ENCODE results near the gene SEPTIN8.
A peak's percentile ranks its signal among the peaks of the same experiment; 100 is the strongest.

The SEPTIN8 gene

DNA sequence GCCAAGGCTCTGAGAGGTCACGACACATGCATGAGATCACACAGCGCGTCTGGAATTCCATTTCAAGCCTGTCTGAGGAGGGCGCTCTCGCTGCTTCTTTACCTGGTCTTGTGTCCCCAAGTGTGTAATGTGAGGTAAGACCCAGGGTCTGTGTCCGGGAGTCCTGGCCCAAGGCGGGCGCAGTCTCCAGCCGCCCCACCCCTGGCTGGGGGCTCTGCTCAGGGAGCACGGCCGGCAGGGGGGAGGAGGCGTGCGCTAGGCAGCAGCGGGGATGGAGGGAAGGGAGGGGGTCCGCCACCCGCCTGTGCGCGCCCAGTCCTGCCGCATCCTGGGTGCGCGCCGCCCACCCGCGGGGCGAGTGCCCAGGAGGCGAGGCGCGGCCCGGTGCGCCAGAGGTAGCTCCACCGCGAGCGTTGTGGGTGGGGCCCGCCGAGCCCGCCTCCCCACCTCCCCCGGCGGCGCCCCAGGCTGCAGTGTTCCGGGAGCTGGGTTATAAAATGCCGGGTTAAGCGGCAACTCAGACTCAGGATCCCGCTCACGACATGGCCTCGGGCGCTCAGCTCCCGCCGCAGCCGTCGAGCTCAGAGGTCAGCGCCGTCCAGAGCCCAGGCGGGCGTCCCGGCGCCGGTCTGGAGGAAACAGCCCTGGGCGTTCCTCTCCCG, 30.0 kb downstream of the SEPTIN8 start, which contains the start of gene CCNI2:
CCNI2 (plus strand) TSS at position 473 of the 662 bp plus-strand sequence; CDS start at position 543, 70 bp downstream.
- no peak for DNase-seq

DNA sequence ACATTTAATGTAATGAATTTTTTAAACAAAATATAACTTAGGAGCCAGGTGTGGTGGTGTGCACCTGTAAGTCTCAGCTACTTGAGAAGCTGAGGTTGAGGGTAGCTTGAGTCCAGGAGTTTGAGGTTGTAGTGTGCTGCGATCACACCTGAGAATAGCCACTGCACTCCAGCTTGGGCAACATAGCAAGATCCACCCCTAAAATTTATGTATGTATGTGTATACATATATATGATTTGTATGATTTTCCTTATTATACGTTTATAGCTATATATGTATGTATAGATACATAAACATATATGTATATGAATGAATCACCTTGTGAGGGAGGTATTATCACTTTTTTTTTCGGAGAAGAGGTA, 30.5 kb downstream of the SEPTIN8 start:
- no peak for DNase-seq

DNA sequence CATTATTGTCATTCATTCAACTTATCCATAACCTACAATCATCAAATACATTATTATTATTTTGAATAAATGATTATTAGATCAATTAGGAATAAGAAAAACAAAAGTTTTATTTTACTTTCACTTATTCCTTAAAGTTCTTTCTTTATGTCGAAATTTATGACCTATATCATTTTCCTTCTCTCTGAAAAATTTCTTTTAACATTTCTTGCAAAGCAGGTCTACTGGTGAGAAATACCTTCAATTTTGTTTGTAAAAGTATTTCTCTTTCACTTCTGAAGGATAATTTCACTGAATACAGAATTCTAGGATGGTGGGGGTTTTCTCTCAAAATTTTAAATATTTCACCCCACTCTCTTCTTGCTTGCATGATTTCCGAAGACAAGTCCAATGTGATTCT, 32.4 kb downstream of the SEPTIN8 start:
- DNase-seq, result no peak

DNA sequence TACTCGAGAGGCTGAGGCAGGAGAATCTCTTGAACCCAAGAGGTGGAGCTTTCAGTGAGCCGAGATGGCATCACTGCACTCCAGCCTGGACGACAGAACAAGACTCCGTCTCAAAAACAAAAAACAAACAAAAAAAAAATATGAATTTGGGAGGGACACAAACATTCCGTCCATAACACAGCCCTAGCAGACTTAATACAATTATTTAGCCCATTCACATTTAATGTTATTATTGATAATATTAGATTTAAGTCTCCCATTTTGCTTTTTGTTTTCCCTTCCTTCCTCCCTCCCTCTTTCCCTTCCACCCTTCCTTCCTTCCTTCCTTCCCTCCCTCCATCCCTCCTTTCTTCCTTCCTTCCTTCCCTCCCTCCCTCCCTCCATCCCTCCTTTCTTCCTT, 34.4 kb downstream of the SEPTIN8 start:
- DNase-seq, result no peak

DNA sequence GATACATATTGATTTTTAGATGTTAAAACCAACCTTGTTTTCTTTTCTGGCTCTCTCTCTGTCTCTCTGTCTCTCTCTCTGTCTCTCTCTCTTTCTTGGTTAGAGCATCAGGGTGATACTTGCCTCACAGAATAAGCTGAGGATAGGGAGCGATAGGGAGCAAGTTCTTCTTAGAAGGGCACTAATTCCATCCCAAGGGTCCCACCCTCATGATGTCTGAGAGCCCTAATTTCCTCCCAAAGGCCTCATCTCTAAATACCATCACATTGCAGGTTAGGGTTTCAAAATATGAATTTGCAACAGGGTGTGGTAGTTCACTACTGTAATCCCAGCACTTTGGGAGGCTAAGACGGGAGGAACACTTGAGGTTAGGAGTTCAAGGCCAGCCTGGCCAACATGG, 34.9 kb downstream of the SEPTIN8 start:
- no peak for DNase-seq

DNA sequence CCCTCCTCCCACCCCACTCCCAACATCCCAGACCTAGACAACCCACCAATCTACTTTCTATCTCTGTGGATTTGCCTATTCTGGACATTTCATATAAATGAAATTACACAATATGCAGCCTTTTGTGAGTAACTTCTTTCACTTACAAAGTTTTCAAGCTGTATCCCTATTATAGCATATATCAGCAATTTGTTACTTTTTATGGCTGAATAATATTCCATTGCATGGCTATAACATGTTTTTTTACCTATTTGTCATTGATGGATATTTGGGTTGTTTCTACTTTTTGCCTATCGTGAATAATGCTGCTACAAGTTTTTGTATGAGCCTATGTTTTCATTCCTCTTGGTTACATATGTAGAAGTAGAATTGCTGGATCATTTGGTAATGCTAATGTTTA, 37.8 kb downstream of the SEPTIN8 start:
- DNase-seq, result no peak

DNA sequence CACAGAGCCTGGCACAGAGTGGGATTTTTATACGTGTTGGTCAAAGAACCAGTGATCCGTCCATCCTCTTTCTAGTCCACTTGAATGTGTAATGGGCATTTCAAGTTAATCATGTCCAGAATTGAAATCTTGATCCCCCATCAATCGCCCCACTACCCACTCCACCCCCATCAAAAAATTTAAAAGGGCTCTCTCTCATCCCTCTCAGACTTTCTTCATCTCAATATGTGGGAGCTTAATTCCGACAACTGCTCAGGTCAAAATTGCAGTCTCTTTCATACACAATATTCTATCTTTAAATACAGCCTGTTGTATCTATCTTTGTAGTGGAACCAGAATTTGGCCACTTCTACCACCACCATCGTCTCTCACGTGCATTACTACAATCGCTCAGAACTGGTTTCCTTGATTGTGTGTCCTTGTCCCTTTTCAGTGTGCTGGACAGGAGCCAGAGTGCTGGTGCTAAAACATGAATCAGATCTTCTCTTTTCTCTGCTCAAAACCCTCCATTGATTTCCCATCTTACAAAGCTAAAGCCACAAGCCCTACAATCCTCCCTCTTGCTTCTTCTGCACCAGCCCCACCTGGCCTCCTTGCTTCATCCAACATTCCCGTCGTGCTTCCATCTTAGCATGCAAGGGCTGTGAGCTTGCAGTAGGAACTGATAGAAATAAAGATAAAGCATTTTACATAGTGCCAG, 38.9 kb downstream of the SEPTIN8 start:
- DNase-seq, result no peak

DNA sequence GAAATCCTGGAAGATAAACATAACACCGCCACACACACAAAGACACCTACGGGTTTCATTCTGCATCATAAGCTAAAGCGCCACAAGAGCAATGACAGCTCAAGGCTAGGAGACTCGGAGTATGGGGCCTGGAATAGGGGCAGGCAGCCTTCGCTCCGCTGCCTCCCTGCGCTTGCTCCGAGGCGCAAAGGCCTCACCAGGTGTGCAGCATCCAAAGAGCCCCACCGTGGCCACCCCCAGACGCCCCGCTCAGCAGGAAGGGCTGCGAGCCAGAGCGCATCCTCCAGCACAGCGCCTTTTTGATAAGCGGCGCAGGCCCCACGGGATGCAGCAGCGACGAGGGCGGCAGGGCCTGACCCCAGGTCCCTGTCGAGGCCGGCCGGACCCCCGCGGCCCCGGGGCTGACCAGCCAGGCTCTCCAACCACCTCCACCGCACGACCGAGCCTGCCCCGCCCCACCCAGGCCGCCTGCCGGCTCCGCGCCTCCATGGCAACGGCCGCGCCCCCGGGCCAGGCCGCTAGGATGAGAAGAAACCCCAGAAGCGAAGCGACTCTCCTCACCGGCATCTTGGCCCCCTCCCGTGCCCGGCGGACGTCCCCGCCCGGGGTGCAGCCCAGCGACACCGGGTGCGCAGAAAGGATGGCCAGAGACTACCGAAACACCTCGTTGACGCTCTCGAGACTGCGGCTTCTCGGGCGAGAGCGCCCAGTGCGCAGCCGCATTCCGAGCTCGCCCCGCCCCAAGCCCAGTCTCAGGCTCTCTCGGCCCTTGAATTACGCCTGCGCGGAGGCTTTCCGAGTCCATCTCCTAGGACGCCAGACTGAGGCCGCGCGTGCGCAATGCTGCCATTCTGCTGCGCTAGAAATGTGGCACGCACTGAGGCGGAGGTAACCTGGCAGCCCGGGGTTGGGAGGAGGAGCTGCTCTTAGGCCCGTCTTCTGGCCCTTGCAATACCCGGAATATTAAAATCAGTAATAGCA, 39.9 kb downstream of the SEPTIN8 start, which contains the start of gene KIF3A:
KIF3A (minus strand) TSS at position 694 of the 981 bp plus-strand sequence; CDS start at position 567, 127 bp downstream.
- peak; percentile 82 for DNase-seq

DNA sequence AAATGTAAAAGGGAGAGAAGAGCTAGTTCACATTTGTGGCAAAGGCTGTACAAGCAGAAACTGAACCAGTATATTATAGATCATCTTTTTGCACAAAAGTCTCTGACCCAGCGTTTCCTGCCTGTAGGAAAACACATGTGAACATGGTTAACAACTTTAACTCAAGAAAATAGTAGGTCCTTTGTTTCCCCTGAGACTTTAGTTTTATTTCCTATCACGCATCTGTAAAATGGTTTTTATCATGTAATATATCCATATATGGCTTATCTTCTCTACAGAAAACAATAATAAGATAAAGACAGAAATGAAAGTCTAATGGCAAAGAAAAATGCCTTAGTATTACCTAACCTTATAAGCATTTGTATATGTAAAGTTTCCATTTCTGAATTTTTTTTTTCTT, 42.4 kb downstream of the SEPTIN8 start:
- no peak for DNase-seq

DNA sequence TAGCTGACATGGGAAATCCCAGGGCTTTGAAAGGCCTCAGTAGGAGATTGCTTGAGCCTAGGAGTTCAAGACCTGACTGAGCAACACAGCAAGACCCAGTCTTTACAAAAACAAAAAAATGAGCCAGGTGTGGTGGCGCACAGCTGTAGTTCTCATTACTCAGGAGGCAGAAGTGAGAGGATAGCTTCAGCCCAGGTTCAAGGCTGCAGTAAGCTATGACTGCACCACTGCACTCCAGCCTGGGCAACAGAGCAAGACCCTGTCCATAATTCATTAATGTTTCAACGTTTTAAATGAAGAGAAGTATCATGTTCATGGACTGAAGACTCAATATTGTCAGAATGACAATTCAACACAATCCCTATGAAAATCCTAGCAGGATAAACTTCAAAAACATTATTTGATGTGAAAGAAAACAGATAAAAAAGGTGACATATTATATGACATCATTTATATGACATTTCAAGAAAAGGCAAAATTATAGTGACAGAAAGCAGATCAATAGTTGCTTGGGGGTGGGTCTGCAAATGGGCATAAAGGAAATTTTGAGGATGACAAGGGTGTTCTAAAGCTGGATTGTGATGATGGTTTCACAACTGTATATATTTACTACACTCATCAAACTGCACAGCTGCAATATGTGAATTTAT, 43.4 kb downstream of the SEPTIN8 start:
- DNase-seq, result no peak

DNA sequence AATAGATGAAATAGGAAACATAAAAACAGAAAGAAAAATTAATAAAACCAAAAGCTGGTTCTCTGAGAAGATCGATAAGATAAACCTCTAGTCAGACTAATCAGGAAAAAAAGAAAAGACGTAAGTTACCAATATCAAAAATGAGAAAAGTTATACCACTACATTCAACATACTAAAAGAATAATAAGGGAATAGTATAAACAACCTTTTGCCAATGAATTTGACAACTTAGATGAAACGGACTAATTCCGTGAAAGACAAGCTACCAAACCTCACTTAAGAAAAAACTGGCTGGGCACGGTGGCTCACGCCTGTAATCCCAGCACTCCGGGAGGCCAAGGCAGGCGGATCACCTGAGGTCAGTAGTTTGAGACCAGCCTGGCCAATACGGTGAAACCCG, 47.1 kb downstream of the SEPTIN8 start:
- DNase-seq, result no peak

DNA sequence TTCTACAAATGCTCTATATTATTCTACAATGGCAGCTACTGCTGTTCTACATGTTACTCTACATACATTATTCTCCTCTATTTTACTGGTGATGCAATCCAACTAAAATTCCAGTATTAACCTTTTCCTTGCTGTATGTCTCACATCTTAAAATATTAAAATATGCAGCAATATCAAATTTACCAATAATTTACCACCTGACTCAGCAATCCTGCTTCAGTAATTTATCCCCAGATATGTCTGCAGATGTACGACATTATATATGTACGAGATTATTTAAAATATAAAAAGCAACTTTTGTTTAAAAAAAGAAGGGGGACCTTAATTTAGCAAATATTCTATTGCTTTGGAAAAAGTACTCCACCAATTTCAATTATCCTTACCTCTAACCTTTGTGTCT, 51.3 kb downstream of the SEPTIN8 start:
- no peak for DNase-seq

DNA sequence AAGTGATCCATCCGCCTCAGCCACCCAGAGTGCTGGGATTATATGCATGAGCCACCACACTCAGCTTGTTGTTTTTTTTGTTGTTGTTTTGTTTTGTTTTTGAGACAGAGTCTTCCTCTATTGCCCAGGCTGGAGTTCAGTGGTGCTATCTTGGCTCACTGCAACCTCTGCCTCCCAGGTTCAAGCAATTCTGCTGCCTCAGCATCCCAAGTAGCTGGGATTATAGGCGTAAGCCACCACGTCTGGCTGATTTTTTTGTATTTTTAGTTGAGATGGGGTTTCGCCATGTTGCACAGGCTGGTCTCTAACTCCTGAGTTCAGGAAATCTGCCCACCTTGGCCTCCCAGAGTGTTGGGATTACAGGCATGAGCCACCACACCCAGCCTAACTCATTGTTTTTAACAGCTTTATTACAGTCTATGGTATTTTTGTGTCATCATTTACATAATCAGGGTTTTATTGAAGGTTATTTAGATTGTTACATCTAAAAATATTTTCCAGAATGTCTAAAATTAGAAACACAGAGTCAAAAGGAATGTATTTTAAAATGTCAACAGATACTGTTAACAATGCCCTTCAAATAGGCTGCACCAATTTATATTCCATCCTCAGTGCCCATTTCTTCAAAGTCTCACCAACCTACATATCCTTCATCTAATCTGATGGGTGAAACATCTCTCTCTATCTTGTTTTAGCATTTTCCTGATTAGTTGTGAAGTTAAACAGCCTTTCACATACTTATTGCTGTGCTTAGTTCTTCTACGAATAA, 58.3 kb downstream of the SEPTIN8 start:
- DNase-seq, result no peak

DNA sequence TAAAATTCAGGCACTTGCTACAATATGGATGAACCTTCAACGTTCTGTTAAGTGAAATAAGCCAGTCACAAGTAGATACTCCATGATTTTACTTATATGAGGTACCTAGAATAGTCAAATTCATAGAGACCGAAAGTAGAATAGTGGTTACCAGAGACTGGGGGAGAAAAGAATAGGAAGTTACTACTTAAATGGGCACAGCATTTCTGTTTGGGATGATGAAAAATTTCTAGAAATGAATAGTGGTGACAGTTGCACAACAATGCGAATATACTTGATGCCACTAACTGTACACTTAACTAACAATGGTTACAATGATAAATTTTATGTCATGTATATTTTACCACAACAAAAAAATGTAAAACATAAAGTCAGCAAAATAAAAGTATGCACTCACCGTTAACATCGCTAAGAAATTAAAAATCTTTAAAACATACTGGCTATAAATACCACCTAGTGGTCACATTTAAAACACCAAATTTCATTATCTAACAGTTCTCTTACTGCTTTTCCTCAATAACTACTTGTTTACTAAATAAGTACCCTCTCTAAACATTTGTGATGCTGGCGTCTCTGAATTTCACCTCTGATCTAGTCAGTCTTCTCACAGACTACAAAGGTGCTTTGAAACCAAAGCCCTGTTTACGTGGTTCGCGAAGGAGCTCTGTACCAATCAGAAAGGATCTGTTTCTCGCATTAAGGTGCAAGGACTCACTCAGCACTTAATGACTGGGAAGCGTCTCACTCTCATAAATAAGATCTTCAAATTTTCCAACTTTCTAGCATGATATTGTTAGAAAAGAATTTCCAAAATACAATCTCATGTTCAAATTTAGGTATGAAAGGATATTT, 62.4 kb downstream of the SEPTIN8 start:
- no peak for DNase-seq

DNA sequence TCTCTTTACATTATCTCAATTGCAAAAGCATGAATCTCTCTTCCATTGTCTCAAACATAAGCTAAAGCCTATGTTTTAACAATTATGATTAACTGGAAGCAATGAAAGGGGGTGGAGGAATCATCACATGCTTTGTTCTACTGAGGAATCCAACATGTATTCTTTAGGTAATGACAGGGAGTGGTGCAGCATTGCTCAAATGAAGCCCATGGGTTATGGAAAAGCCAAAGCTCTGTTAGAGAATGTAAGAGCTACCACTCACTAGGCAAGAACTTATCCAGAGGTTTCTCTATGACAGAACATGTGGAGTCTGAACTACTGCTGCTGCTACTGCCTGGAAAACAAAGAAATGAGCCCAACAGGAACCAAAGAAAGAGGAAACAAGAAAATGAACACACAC, 68.4 kb downstream of the SEPTIN8 start:
- DNase-seq, result no peak

DNA sequence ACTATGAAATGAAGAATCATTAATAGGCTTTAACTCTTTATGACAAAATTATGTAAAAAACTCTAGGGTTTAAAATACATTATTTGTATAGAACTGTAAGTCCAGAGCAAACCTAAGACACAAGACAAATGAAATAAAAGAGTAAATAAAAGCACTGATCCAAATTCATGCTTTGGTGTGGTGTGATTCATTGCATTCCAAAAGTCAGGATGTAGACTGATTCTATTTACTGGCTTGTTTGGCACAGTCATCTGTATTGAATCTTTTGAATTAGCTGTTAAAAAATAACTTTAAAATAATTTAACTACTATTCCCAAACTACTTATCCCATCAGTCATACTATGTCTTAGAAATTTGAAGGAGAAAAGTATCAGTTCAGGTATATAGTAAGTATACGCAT, 72.2 kb downstream of the SEPTIN8 start:
- no peak for DNase-seq
